MCF 10A (cell line): Measurements from ENCODE around the gene USO1. TPM values are rescaled to one million over a fixed set of nuclear protein-coding genes. Genes with fewer than 3 reads are reported as not detected.
"Not testable (repeated sequence)": the region's sequence is repeated elsewhere in the genome, so short reads cannot be mapped to it uniquely, and the experiment has no call there.

ENCODE experiments used
- BruUV-seq: library from RNA; stranded (reverse); fragments of 400-500 nt; replicated peaks from 2 replicates; lab custom pipeline; 2021; lab: Mats Ljungman, UMichigan
- CTCF ChIA-PET: fragments of 300-600 bp; sonication (Branson Sonifier 250); formaldehyde crosslinking; extraction: SDS; loops from one replicate; lab custom pipeline; 2021; ENCODE audit warnings: antibody characterized with exemption, inconsistent platforms; lab: Yijun Ruan, JAX
- POLR2A ChIA-PET: fragments of 300-600, 350-650 bp; sonication (Branson Sonifier 250); formaldehyde crosslinking; extraction: SDS; loops from one replicate; lab custom pipeline; 2020; ENCODE audit warnings: antibody characterized with exemption, inconsistent platforms; lab: Yijun Ruan, JAX
- DNase-seq: peaks from one replicate; pipeline ENCODE4 v3.0.0-alpha.2; 2018; ENCODE audit not compliant: unreplicated experiment
- H3K27ac Mint-ChIP-seq: one replicate; pipeline ENCODE4 v1.8.0; 2022; ENCODE audit warnings: mild to moderate bottlenecking, low read depth, mixed read lengths; ENCODE audit not compliant: unreplicated experiment
- H3K27me3 Mint-ChIP-seq: one replicate; pipeline ENCODE4 v1.8.0; 2022; ENCODE audit warnings: mixed read lengths; ENCODE audit not compliant: insufficient read depth, unreplicated experiment
- H3K36me3 Mint-ChIP-seq: one replicate; pipeline ENCODE4 v1.8.0; 2022; ENCODE audit warnings: mild to moderate bottlenecking, moderate library complexity, mixed read lengths; ENCODE audit not compliant: insufficient read depth, unreplicated experiment
- H3K4me1 Mint-ChIP-seq: one replicate; pipeline ENCODE4 v1.8.0; 2022; ENCODE audit warnings: mixed read lengths; ENCODE audit not compliant: insufficient read depth, unreplicated experiment
- H3K4me3 Mint-ChIP-seq: one replicate; pipeline ENCODE4 v1.8.0; 2022; ENCODE audit warnings: mild to moderate bottlenecking, moderate library complexity, mixed read lengths; ENCODE audit not compliant: unreplicated experiment
- H3K9me3 Mint-ChIP-seq: one replicate; pipeline ENCODE4 v1.8.0; 2022; ENCODE audit warnings: mixed read lengths; ENCODE audit not compliant: unreplicated experiment
- CTCF ChIP-seq: fragments of 200-600 bp; IDR thresholded peaks from one replicate; pipeline ENCODE4 v1.8.0; 2022; ENCODE audit warnings: antibody characterized with exemption, mild to moderate bottlenecking; ENCODE audit not compliant: unreplicated experiment
- intact Hi-C: fragments of 100-400 bp; cut with micrococcal nuclease; formaldehyde crosslinking; loops from 2 replicates; pipeline ENCODE4 v1.14.1; 2022
- total RNA-seq: library from RNA; stranded (reverse); gene quantifications from 2 replicates; pipeline ENCODE4 v1.2.3, GENCODE V29; 2022

The USO1 gene
- total RNA-seq, 1 experiment from 2014 or later = 105 TPM

GRCh38 chr4:75724867-75725724, 719 bp downstream of the USO1 start:
- H3K4me1 Mint-ChIP-seq = peaks cover 32% of the 10 kb centered on the region
- ChIA-PET POLR2A (interaction anchor here (0.6 to 8.3 kb wide), 32 partner anchors 8 to 1130 kb away, joined by 3 to 375 read pairs (median 6); partner anchors contain the start of genes G3BP2, ODAPH, RCHY1 and THAP6), CTCF (interaction anchor here (0.5 to 6.4 kb wide), 12 partner anchors 8 to 141 kb away, joined by 3 to 57 read pairs (median 4); partner anchors contain the start of gene G3BP2)
- TSS peak; percentile 65 for BruUV-seq
- peaks cover 18% of the 10 kb centered on the region for H3K36me3 Mint-ChIP-seq
- TF ChIP-seq CTCF = no peak
- H3K9me3 Mint-ChIP-seq = no peaks in the 10 kb centered on the region
- DNase-seq = peak; percentile 78
- peak overlapping the region; percentile 100 for H3K27ac Mint-ChIP-seq
- H3K27me3 Mint-ChIP-seq = no peaks in the 10 kb centered on the region
- intact Hi-C loops = loop anchor here (1.0 kb wide), 3 partner anchors 52 to 123 kb away; partner anchors contain the start of gene G3BP2
- peak overlapping the region; percentile 100 for H3K4me3 Mint-ChIP-seq

- H3K36me3 Mint-ChIP-seq = peaks cover 19% of the 10 kb centered on the region
- CTCF ChIA-PET = interaction anchor here (0.7 to 6.4 kb wide), 3 partner anchors 9 to 56 kb away, joined by 3 to 57 read pairs (median 4); partner anchors contain the start of gene G3BP2
- POLR2A ChIA-PET = interaction anchor here (0.5 to 8.3 kb wide), 12 partner anchors 9 to 212 kb away, joined by 3 to 375 read pairs (median 6); partner anchors contain the start of genes G3BP2, RCHY1 and THAP6
- BruUV-seq, intact Hi-C loops, H3K9me3 Mint-ChIP-seq, H3K27me3 Mint-ChIP-seq, DNase-seq: not testable (repeated sequence)
- peaks cover 32% of the 10 kb centered on the region for H3K4me1 Mint-ChIP-seq
- peak overlapping the region; percentile 100 for H3K27ac Mint-ChIP-seq
- H3K4me3 Mint-ChIP-seq = peak overlapping the region; percentile 100
Observed at GRCh38 chr4:75725942-75726538, 1.7 kb downstream of the USO1 start.

GRCh38 chr4:75726577-75726976, 2.2 kb downstream of the USO1 start:
- H3K4me3 Mint-ChIP-seq = peak overlapping the region; percentile 100
- BruUV-seq = no TSS peak
- H3K4me1 Mint-ChIP-seq = peaks cover 32% of the 10 kb centered on the region
- no peak for DNase-seq
- peaks cover 22% of the 10 kb centered on the region for H3K36me3 Mint-ChIP-seq
- H3K9me3 Mint-ChIP-seq = no peaks in the 10 kb centered on the region
- peak overlapping the region; percentile 100 for H3K27ac Mint-ChIP-seq
- POLR2A ChIA-PET = interaction anchor here (0.7 to 8.3 kb wide), 8 partner anchors 14 to 212 kb away, joined by 3 to 375 read pairs (median 6); partner anchors contain the start of genes G3BP2, RCHY1 and THAP6
- H3K27me3 Mint-ChIP-seq = no peaks in the 10 kb centered on the region
- TF ChIP-seq CTCF = no peak
- intact Hi-C loops = no loop called here
- CTCF ChIA-PET = interaction anchor here (6.4 kb wide), 1 partner anchor 56 kb away, joined by 57 read pairs; the partner anchor contains the start of gene G3BP2

GRCh38 chr4:75727073-75727472, 2.7 kb downstream of the USO1 start:
- Mint-ChIP-seq H3K27ac (peak overlapping the region; percentile 100), H3K27me3 (no peaks in the 10 kb centered on the region), H3K9me3 (no peaks in the 10 kb centered on the region), H3K4me1 (peaks cover 31% of the 10 kb centered on the region), H3K4me3 (peak overlapping the region; percentile 100), H3K36me3 (peaks cover 22% of the 10 kb centered on the region)
- ChIA-PET POLR2A (interaction anchor here (0.7 to 8.3 kb wide), 8 partner anchors 10 to 213 kb away, joined by 3 to 375 read pairs (median 6); partner anchors contain the start of genes G3BP2, RCHY1 and THAP6), CTCF (interaction anchor here (0.8 to 6.4 kb wide), 2 partner anchors 57 to 121 kb away, joined by 3 to 57 read pairs; partner anchors contain the start of gene G3BP2)
- no peak for TF ChIP-seq CTCF
- no peak for DNase-seq
- BruUV-seq = no TSS peak
- intact Hi-C loops = no loop called here
